CD14-positive monocyte (primary cell): ENCODE results near the gene ATAD2B. TPM values are rescaled to one million over a fixed set of nuclear protein-coding genes. Genes with fewer than 3 reads are reported as not detected.

ENCODE experiments used
- DNase-seq, 3 donors: peaks; one replicate each; pipeline ENCODE4 v3.0.0-alpha.2; 2011 to 2022
- H2AFZ ChIP-seq: 2 replicates; pipeline ENCODE4 v1.6.0; 2012; ENCODE audit warnings: mild to moderate bottlenecking, low read depth, low read length, inconsistent platforms; ENCODE audit not compliant: insufficient read depth, poor library complexity, severe bottlenecking
- H3K27ac ChIP-seq, 2 donors: 1 replicate in 1 of 2; 2 replicates in 1 of 2; pipeline ENCODE4 v1.5.1; 2012 to 2013; ENCODE audit warnings: low read length in 2 of 2, control low read depth in 1 of 2, inconsistent platforms in 1 of 2, low read depth in 1 of 2, mild to moderate bottlenecking in 1 of 2
- H3K27me3 ChIP-seq, 2 donors: one replicate each; pipeline versions ENCODE4 v1.6.0 to v1.6.1; 2011 to 2013; ENCODE audit warnings: low read length in 2 of 2; ENCODE audit not compliant: control insufficient read depth in 2 of 2, insufficient read depth in 2 of 2
- H3K36me3 ChIP-seq, 2 donors: replicated peaks in 1 of 2; 1 replicate in 1 of 2; 2 replicates in 1 of 2; pipeline versions ENCODE4 v1.5.1 to v1.6.1; 2012 to 2013; ENCODE audit warnings: low read length in 2 of 2, control low read depth in 1 of 2, inconsistent platforms in 1 of 2, mild to moderate bottlenecking in 1 of 2; ENCODE audit not compliant: insufficient read depth in 2 of 2, control insufficient read depth in 1 of 2
- H3K4me1 ChIP-seq, 2 donors: 1 replicate in 1 of 2; 2 replicates in 1 of 2; pipeline versions ENCODE4 v1.5.1 to v1.6.1; 2012 to 2013; ENCODE audit warnings: low read length in 2 of 2, control low read depth in 1 of 2, inconsistent platforms in 1 of 2, mild to moderate bottlenecking in 1 of 2, moderate library complexity in 1 of 2; ENCODE audit not compliant: insufficient read depth in 2 of 2, control insufficient read depth in 1 of 2
- H3K4me2 ChIP-seq: replicated peaks from 2 replicates; pipeline ENCODE3; 2012; ENCODE audit warnings: low read length, moderate library complexity, mild to moderate bottlenecking; ENCODE audit not compliant: poor library complexity, severe bottlenecking; ENCODE audit errors: extremely low read depth
- H3K4me3 ChIP-seq, 3 experiments: fragments of 200-600 bp in 1 of 3; sonication (generic) in 1 of 3; replicated peaks in 1 of 3; 1 replicate in 2 of 3; 2 replicates in 1 of 3; pipeline ENCODE4 v1.5.1; 2011 to 2013; ENCODE audit warnings: low read length in 3 of 3, mild to moderate bottlenecking in 3 of 3, control low read depth in 2 of 3, low read depth in 2 of 3, inconsistent platforms in 1 of 3, moderate library complexity in 1 of 3
- H3K79me2 ChIP-seq: 2 replicates; pipeline ENCODE4 v1.6.0; 2012; ENCODE audit warnings: mild to moderate bottlenecking, control low read depth, inconsistent platforms, low read length, moderate library complexity; ENCODE audit not compliant: insufficient read depth
- H3K9ac ChIP-seq: 2 replicates; pipeline ENCODE4 v1.6.0; 2017; ENCODE audit warnings: low read length, mild to moderate bottlenecking; ENCODE audit not compliant: insufficient read depth, poor library complexity, severe bottlenecking
- H3K9me3 ChIP-seq, 2 donors: replicated peaks in 1 of 2; 1 replicate in 1 of 2; 2 replicates in 1 of 2; pipeline versions ENCODE4 v1.5.1 to v1.6.1; 2012 to 2013; ENCODE audit warnings: low read length in 2 of 2, control low read depth in 1 of 2; ENCODE audit not compliant: control insufficient read depth in 1 of 2, insufficient read depth in 1 of 2
- H4K20me1 ChIP-seq: 2 replicates; pipeline ENCODE4 v1.6.0; 2012; ENCODE audit warnings: mild to moderate bottlenecking, low read length, control low read depth, moderate library complexity; ENCODE audit not compliant: insufficient read depth
- H3K27ac Mint-ChIP-seq, 7 donors: one replicate each; pipeline ENCODE4 v1.8.0; 2020; ENCODE audit warnings: mild to moderate bottlenecking in 7 of 7, mixed read lengths in 7 of 7, moderate library complexity in 6 of 7, inconsistent platforms in 2 of 7
- H3K27me3 Mint-ChIP-seq, 3 donors: one replicate each; pipeline ENCODE4 v1.8.0; 2021 to 2022; ENCODE audit warnings: low read depth in 3 of 3, mild to moderate bottlenecking in 3 of 3, mixed read lengths in 3 of 3, moderate library complexity in 3 of 3, inconsistent platforms in 1 of 3
- H3K36me3 Mint-ChIP-seq, 2 donors: one replicate each; pipeline ENCODE4 v1.8.0; 2020; ENCODE audit warnings: mixed read lengths in 2 of 2, inconsistent platforms in 1 of 2, mild to moderate bottlenecking in 1 of 2
- H3K4me1 Mint-ChIP-seq: one replicate; pipeline ENCODE4 v1.8.0; 2020; ENCODE audit warnings: mild to moderate bottlenecking, mixed read lengths
- H3K4me3 Mint-ChIP-seq, 2 donors: one replicate each; pipeline ENCODE4 v1.8.0; 2020; ENCODE audit warnings: mild to moderate bottlenecking in 2 of 2, mixed read lengths in 2 of 2, moderate library complexity in 1 of 2
- H3K9me3 Mint-ChIP-seq, 7 donors: one replicate each; pipeline ENCODE4 v1.8.0; 2020 to 2022; ENCODE audit warnings: mixed read lengths in 7 of 7, mild to moderate bottlenecking in 6 of 7, moderate library complexity in 6 of 7, inconsistent platforms in 2 of 7
- CTCF ChIP-seq: fragments of 200-600 bp; IDR thresholded peaks from one replicate; pipeline ENCODE4 v1.8.0; 2022; ENCODE audit warnings: antibody characterized with exemption, mild to moderate bottlenecking
- WGBS: methylation state at CpG from one replicate; pipeline ENCODE4 v1.1.5; 2013; ENCODE audit warnings: missing lambda C conversion rate; ENCODE audit not compliant: insufficient coverage; 5-methylcytosine and 5-hydroxymethylcytosine counted together
- intact Hi-C, 2 donors: fragments of 100-400 bp; cut with micrococcal nuclease; formaldehyde crosslinking; loops; one replicate each; pipeline versions ENCODE4 v1.15.0 to v1.15.1; 2023
- polyA plus RNA-seq, 3 donors: library from polyadenylated mRNA; depleted of rRNA in 1 of 3; unstranded in 2 of 3; stranded (reverse) in 1 of 3; fragments of 300-500 nt in 2 of 3; fragments of >200 nt in 1 of 3; fragmentation: Illumina TruSeq in 2 of 3; gene quantifications; 1 replicate in 2 of 3; 2 replicates in 1 of 3; pipeline ENCODE4 v1.2.3, GENCODE V29; 2012 to 2021

Gene ATAD2B
- polyA plus RNA-seq, 3 donors = 4.9 to 12.1 (median 7.2) TPM

GRCh38 chr2:23720705-23721453, 206.0 kb downstream of the ATAD2B start:
- H3K27ac ChIP-seq = no peak overlapping the region
- H3K27me3 ChIP-seq = no peaks in the 10 kb centered on the region
- no peaks in the 10 kb centered on the region for H3K79me2 ChIP-seq
- H3K4me3 Mint-ChIP-seq = no peak overlapping the region
- H3K36me3 ChIP-seq = peaks cover 18 to 52% of the 10 kb centered on the region in 2 donors
- intact Hi-C loops = no loop called here
- H3K27me3 Mint-ChIP-seq = no peaks in the 10 kb centered on the region
- peaks cover 69 to 70% of the 10 kb centered on the region in 2 donors for H3K36me3 Mint-ChIP-seq
- H2AFZ ChIP-seq = no peak overlapping the region
- peaks cover 11% of the 10 kb centered on the region for H4K20me1 ChIP-seq
- H3K4me1 Mint-ChIP-seq = peaks cover 31% of the 10 kb centered on the region
- TF ChIP-seq CTCF = no peak
- 98% methylated on average over 4 of the region's 4 CpGs for WGBS
- no peak overlapping the region for H3K4me3 ChIP-seq
- peak overlapping the region in 3 of 7 donors; percentile 20 to 54 (median 31) for H3K27ac Mint-ChIP-seq
- H3K9ac ChIP-seq = no peak overlapping the region
- H3K4me2 ChIP-seq = no peak overlapping the region
- peaks cover 7 to 8% of the 10 kb centered on the region in 2 donors for H3K4me1 ChIP-seq
- peaks cover 12 to 38% (median 20%) of the 10 kb centered on the region in 7 donors for H3K9me3 Mint-ChIP-seq
- H3K9me3 ChIP-seq = peaks cover 15 to 16% of the 10 kb centered on the region in 2 donors
- DNase-seq = no peak

DNA sequence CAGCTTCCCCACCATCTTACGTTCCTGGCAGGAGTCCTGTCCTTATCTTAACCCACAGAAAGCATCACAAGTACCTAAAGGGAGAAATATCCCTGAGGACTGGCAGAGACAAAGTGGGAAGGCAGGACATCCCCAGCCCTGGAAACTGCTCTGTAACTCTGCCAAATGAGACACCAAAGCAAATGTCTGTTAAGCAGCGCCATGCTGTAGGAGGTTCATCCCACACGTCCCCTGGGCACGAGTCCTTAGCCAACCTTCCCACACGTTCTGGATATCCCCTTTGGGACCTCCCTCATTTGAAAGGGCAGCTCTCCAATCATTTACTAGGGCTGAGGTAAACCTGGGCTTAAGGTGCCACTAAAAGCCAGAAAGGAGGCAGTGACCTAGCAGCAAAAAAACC, 207.2 kb downstream of the ATAD2B start:
- H3K36me3 ChIP-seq = peaks cover 10 to 40% of the 10 kb centered on the region in 2 donors
- peaks cover 31% of the 10 kb centered on the region for H3K4me1 Mint-ChIP-seq
- no peak for TF ChIP-seq CTCF
- peaks cover 7 to 8% of the 10 kb centered on the region in 2 donors for H3K4me1 ChIP-seq
- no peaks in the 10 kb centered on the region for H3K27me3 Mint-ChIP-seq
- no peak overlapping the region for H3K27ac ChIP-seq
- H4K20me1 ChIP-seq = peaks cover 11% of the 10 kb centered on the region
- intact Hi-C loops = no loop called here
- no peaks in the 10 kb centered on the region for H3K79me2 ChIP-seq
- 100% methylated on average over 3 of the region's 5 CpGs for WGBS
- no peaks in the 10 kb centered on the region for H3K27me3 ChIP-seq
- peaks cover 10 to 31% (median 18%) of the 10 kb centered on the region in 7 donors for H3K9me3 Mint-ChIP-seq
- H3K4me2 ChIP-seq = no peak overlapping the region
- no peak overlapping the region for H3K9ac ChIP-seq
- no peak overlapping the region for H3K4me3 ChIP-seq
- H2AFZ ChIP-seq = no peak overlapping the region
- DNase-seq = no peak
- H3K36me3 Mint-ChIP-seq = peaks cover 59 to 63% of the 10 kb centered on the region in 2 donors
- peaks cover 15 to 16% of the 10 kb centered on the region in 2 donors for H3K9me3 ChIP-seq
- no peak overlapping the region for H3K4me3 Mint-ChIP-seq
- H3K27ac Mint-ChIP-seq = peak overlapping the region in 2 of 7 donors; percentile 23 to 28
